GM18498 (cell line): ENCODE results near the gene THSD8.

Source experiments
- ATAC-seq: cut with Tn5 transposase; IDR thresholded peaks from one replicate; pipeline ENCODE4 v1.9.1; 2021; ENCODE audit warnings: mild to moderate bottlenecking, moderate library complexity; ENCODE audit not compliant: unreplicated experiment

THSD8 gene

GRCh38 chr19:12847159-12848139, 45.6 kb downstream of the THSD8 start:
- ATAC-seq = peak; percentile 69
